ENCODE data around the gene MRO. TPM values are rescaled to one million over a fixed set of nuclear protein-coding genes. Genes with fewer than 3 reads are reported as not detected.

MRO gene
- total RNA-seq, 2 donors from 2014 or later: 2.1 to 2.6 TPM

- DNase-seq (ENCODE audit: low spot score): no peak
- Histone ChIP-seq H3K9me3 (no peaks in the 10 kb centered on the region), H3K4me1 (peaks cover 0 to 8% of the 10 kb centered on the region in 2 donors), H3K27ac (no peak overlapping the region), H3K36me3 (no peaks in the 10 kb centered on the region), H3K27me3 (no peaks in the 10 kb centered on the region), H3K4me3 (no peak overlapping the region)
- no peak for TF ChIP-seq CTCF (IDR thresholded peaks at IDR 0.05)
Observed at GRCh38 chr18:50825621-50826020, 5.8 kb upstream of the MRO start.

GRCh38 chr18:50822756-50823155, 2.9 kb upstream of the MRO start:
- DNase-seq (ENCODE audit: low spot score): no peak
- Histone ChIP-seq H3K4me3 (no peak overlapping the region), H3K36me3 (no peaks in the 10 kb centered on the region), H3K27ac (no peak overlapping the region), H3K4me1 (peaks cover 0 to 30% of the 10 kb centered on the region in 2 donors), H3K9me3 (no peaks in the 10 kb centered on the region), H3K27me3 (no peaks in the 10 kb centered on the region)
- no peak for TF ChIP-seq CTCF (IDR thresholded peaks at IDR 0.05)

DNA sequence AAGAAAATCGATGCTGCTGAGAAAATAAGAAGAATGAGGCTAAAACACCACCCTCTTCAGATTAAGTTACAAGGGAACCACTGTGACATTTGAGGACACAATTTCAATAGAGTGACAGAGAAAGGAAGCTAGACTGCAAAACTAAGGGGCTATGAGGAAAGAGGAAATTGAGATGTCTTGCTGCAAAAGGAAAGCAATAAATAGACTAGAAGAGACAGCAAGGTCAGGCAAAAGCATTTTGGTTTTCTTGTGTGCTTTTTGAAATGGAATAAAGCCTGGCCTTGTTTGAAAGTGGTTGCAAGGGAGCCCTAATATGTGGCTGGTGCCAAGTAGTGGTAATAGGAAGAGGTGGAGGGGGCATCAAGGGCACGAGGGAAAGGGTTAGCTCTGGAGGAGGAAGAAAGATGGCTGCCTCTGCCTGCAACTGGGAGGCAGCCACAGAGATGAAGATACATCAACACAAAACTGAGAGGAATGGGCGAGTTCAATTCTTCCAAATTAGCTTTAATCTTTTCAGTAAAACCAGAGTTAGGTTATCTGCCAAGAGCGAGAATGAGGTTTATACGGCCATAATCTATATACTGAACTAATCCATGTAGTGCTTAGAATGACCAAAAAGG, 1.2 kb upstream of the MRO start:
- no peaks in the 10 kb centered on the region for H3K9me3 ChIP-seq
- H3K27me3 ChIP-seq: no peaks in the 10 kb centered on the region

DNA sequence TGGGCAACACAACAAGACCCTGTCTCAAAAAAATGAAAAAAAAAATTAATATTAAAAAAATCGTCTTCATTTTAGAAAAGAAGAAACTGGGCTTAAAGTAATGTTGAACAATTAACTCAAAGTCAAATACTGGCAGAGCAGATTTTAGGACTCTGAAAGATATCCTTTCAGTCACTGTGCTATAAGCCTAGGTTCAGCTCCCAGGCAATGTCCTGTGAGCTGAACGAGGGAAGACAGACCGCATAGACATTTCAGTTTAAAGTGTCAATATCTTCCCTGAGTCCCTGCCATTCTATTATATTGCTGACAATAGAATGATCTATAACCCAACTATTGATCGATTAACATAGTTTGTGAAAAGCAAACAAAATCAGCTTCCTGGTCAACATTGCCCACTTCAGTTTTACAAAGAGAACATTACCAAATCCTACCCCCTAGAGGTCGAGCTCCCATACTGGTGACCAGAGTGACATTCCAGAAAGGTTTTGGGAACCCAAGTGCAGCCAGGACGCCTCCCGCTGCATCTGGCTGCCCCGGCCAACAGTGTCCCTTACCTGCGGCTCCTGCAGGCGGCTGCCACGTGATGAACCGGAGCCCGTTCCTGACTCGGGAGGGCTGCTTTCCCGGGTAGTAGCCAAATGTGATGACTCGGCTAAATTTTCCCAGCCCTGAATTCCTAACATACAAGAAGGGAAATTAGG, 639 bp downstream of the MRO start:
- DNase-seq (ENCODE audit: low spot score): no peak
- Histone ChIP-seq H3K27me3 (no peaks in the 10 kb centered on the region), H3K36me3 (no peaks in the 10 kb centered on the region), H3K9me3 (no peaks in the 10 kb centered on the region), H3K27ac (peak overlapping the region; percentile 35 to 64), H3K4me1 (peaks cover 0 to 30% of the 10 kb centered on the region in 2 donors), H3K4me3 (peak overlapping the region; percentile 28 to 43)
- TF ChIP-seq CTCF (IDR thresholded peaks at IDR 0.05): no peak

More for the DNA sequence above, 1.2 kb upstream of the MRO start:
- peaks cover 0 to 30% of the 10 kb centered on the region in 2 donors for H3K4me1 ChIP-seq
- H3K27ac ChIP-seq: peak overlapping the region; percentile 18 to 64
- H3K36me3 ChIP-seq: no peaks in the 10 kb centered on the region
- no peak overlapping the region for H3K4me3 ChIP-seq
- DNase-seq (ENCODE audit: low spot score): no peak
- TF ChIP-seq CTCF (IDR thresholded peaks at IDR 0.05): no peak

GRCh38 chr18:50816419-50817166, 3.2 kb downstream of the MRO start:
- Histone ChIP-seq H3K4me3 (no peak overlapping the region), H3K9me3 (no peaks in the 10 kb centered on the region), H3K4me1 (peaks cover 0 to 30% of the 10 kb centered on the region in 2 donors), H3K36me3 (no peaks in the 10 kb centered on the region), H3K27ac (no peak overlapping the region), H3K27me3 (no peaks in the 10 kb centered on the region)
- no peak for DNase-seq (ENCODE audit: low spot score)
- TF ChIP-seq CTCF (IDR thresholded peaks at IDR 0.05): no peak
